ELR (cell line): Measurements from ENCODE around the gene RALGPS1.

Experiments
- DNase-seq: peaks from one replicate; pipeline ENCODE4 v3.0.0-alpha.2; 2015; ENCODE audit warnings: low read depth

The RALGPS1 gene

GRCh38 chr9:126956917-126957686 lies 42.5 kb downstream of the RALGPS1 start:
- DNase-seq = peak; percentile 42

GRCh38 chr9:126957687-126958053 lies 43.1 kb downstream of the RALGPS1 start:
- peak; percentile 63 for DNase-seq

- no peak for DNase-seq
Measured at GRCh38 chr9:126959336-126959735, 44.8 kb downstream of the RALGPS1 start.

- no peak for DNase-seq
Measured at GRCh38 chr9:126959917-126960316, 45.3 kb downstream of the RALGPS1 start.

- no peak for DNase-seq
Measured at GRCh38 chr9:126962336-126962735, 47.8 kb downstream of the RALGPS1 start.

GRCh38 chr9:126965077-126965476 lies 50.5 kb downstream of the RALGPS1 start:
- no peak for DNase-seq

GRCh38 chr9:126965541-126966428 lies 51.2 kb downstream of the RALGPS1 start:
- DNase-seq = peak; percentile 69

- no peak for DNase-seq
Measured at GRCh38 chr9:126971261-126971660, 56.7 kb downstream of the RALGPS1 start.

GRCh38 chr9:126973651-126974529 lies 59.3 kb downstream of the RALGPS1 start:
- DNase-seq = no peak

- DNase-seq = no peak
Measured at GRCh38 chr9:126974594-126974993, 60.0 kb downstream of the RALGPS1 start.

- DNase-seq = no peak
Measured at GRCh38 chr9:126975327-126976220, 61.0 kb downstream of the RALGPS1 start.

GRCh38 chr9:126979461-126979860 lies 64.9 kb downstream of the RALGPS1 start:
- DNase-seq = no peak

GRCh38 chr9:126980231-126980630 lies 65.6 kb downstream of the RALGPS1 start:
- DNase-seq = no peak

GRCh38 chr9:126981218-126981617 lies 66.6 kb downstream of the RALGPS1 start:
- DNase-seq = no peak

GRCh38 chr9:126982215-126983002 lies 67.8 kb downstream of the RALGPS1 start:
- no peak for DNase-seq

GRCh38 chr9:126983767-126984166 lies 69.2 kb downstream of the RALGPS1 start:
- no peak for DNase-seq

GRCh38 chr9:126984969-126985368 lies 70.4 kb downstream of the RALGPS1 start:
- DNase-seq = no peak

GRCh38 chr9:126985870-126986498 lies 71.4 kb downstream of the RALGPS1 start:
- DNase-seq = peak; percentile 63

- peak; percentile 19 for DNase-seq
Measured at GRCh38 chr9:126986506-126986951, 71.9 kb downstream of the RALGPS1 start.

GRCh38 chr9:126988857-126989256 lies 74.3 kb downstream of the RALGPS1 start:
- no peak for DNase-seq
